ENCODE results near the gene BLID. TPM values are rescaled to one million over a fixed set of nuclear protein-coding genes. Genes with fewer than 3 reads are reported as not detected.
A peak's percentile ranks its signal among the peaks of the same experiment; 100 is the strongest.

BLID gene
- total RNA-seq, 1 donor from 2014 or later, result 1.4 TPM

- DNase-seq (ENCODE audit: low spot score in 2 of 2, unreplicated experiment in 2 of 2), result no peak
- Mint-ChIP-seq H3K27me3 (ENCODE audit: low read depth) (no peaks in the 10 kb centered on the region), H3K9me3 (peaks cover 6% of the 10 kb centered on the region), H3K27ac (peak overlapping the region; percentile 50), H3K4me1 (peaks cover 8% of the 10 kb centered on the region), H3K4me3 (no peak overlapping the region), H3K36me3 (peaks cover 23% of the 10 kb centered on the region)
- TF ChIP-seq CTCF (IDR thresholded peaks at IDR 0.05; ENCODE audit: unreplicated experiment), result no peak
These were observed 30.3 kb downstream of the BLID start for GRCh38 chr11:122085712-122086111.

- Mint-ChIP-seq H3K36me3 (peaks cover 22% of the 10 kb centered on the region), H3K27ac (peak overlapping the region; percentile 13), H3K27me3 (ENCODE audit: low read depth) (no peaks in the 10 kb centered on the region), H3K4me3 (no peak overlapping the region), H3K4me1 (peaks cover 8% of the 10 kb centered on the region), H3K9me3 (peaks cover 6% of the 10 kb centered on the region)
- TF ChIP-seq CTCF (IDR thresholded peaks at IDR 0.05; ENCODE audit: unreplicated experiment), result no peak
- no peak for DNase-seq (ENCODE audit: low spot score in 2 of 2, unreplicated experiment in 2 of 2)
These were observed 30.8 kb downstream of the BLID start for GRCh38 chr11:122085264-122085663.

- no peak overlapping the region for H3K4me3 Mint-ChIP-seq
- H3K27ac Mint-ChIP-seq, result no peak overlapping the region
- peaks cover 8% of the 10 kb centered on the region for H3K4me1 Mint-ChIP-seq
- no peaks in the 10 kb centered on the region for H3K27me3 Mint-ChIP-seq (ENCODE audit: low read depth)
- H3K9me3 Mint-ChIP-seq, result peaks cover 6% of the 10 kb centered on the region
- H3K36me3 Mint-ChIP-seq, result peaks cover 2% of the 10 kb centered on the region
- no peak for DNase-seq (ENCODE audit: low spot score in 2 of 2, unreplicated experiment in 2 of 2)
- no peak for TF ChIP-seq CTCF (IDR thresholded peaks at IDR 0.05; ENCODE audit: unreplicated experiment)
These were observed 33.8 kb downstream of the BLID start for GRCh38 chr11:122082205-122082604.

- Mint-ChIP-seq H3K9me3 (peaks cover 6% of the 10 kb centered on the region), H3K36me3 (no peaks in the 10 kb centered on the region), H3K27ac (peak overlapping the region; percentile 17), H3K4me1 (peaks cover 8% of the 10 kb centered on the region), H3K4me3 (no peak overlapping the region), H3K27me3 (ENCODE audit: low read depth) (no peaks in the 10 kb centered on the region)
- TF ChIP-seq CTCF (IDR thresholded peaks at IDR 0.05; ENCODE audit: unreplicated experiment), result no peak
- no peak for DNase-seq (ENCODE audit: low spot score in 2 of 2, unreplicated experiment in 2 of 2)
These were observed 34.9 kb downstream of the BLID start for GRCh38 chr11:122081073-122081472.

GRCh38 chr11:122077459-122077858 lies 38.6 kb downstream of the BLID start:
- no peak overlapping the region for H3K4me3 Mint-ChIP-seq

More at GRCh38 chr11:122077459-122077858, 38.6 kb downstream of the BLID start:
- Mint-ChIP-seq H3K4me1 (peaks cover 7% of the 10 kb centered on the region), H3K36me3 (no peaks in the 10 kb centered on the region), H3K9me3 (no peaks in the 10 kb centered on the region), H3K27me3 (ENCODE audit: low read depth) (no peaks in the 10 kb centered on the region), H3K27ac (no peak overlapping the region)
- TF ChIP-seq CTCF (IDR thresholded peaks at IDR 0.05; ENCODE audit: unreplicated experiment), result no peak
- no peak for DNase-seq (ENCODE audit: low spot score in 2 of 2, unreplicated experiment in 2 of 2)
